ENCODE results near the gene MED25. TPM values are rescaled to one million over a fixed set of nuclear protein-coding genes. Genes with fewer than 3 reads are reported as not detected.

MED25 gene
- total and polyA plus RNA-seq, 2 of the 4 experiments (the other 2 are of a cell fraction): 4.7 to 38.5 TPM

- Histone ChIP-seq H2AK9ac (replicated peaks; ENCODE audit: low read depth, low read length, poor library complexity) (peak overlapping the region; percentile 100), H3K14ac (replicated peaks; ENCODE audit: low read depth, low read length) (peak overlapping the region; percentile 100), H4K5ac (ENCODE audit: low read depth, low read length) (peak overlapping the region; percentile 98), H2AFZ (replicated peaks; ENCODE audit: low read length, poor library complexity) (peak overlapping the region; percentile 99), H4K20me1 (ENCODE audit: insufficient read depth, low read length) (no peaks in the 10 kb centered on the region; the same call in 1 of the 2 replicates), H2BK15ac (ENCODE audit: low read depth, low read length) (peak overlapping the region; percentile 100), H3K36me3 (ENCODE audit: control insufficient read depth, insufficient read depth, low read length) (peaks cover 18% of the 10 kb centered on the region; the same call in 1 of the 2 replicates), H3K27me3 (ENCODE audit: control insufficient read depth, insufficient read depth, low read length) (no peaks in the 10 kb centered on the region), H3K4me3 (ENCODE audit: insufficient read depth, low read depth, low read length) (peak overlapping the region; percentile 63), H3K4me2 (ENCODE audit: low read depth, low read length) (peak overlapping the region; percentile 99), H3K4me1 (ENCODE audit: control insufficient read depth, insufficient read depth, low read length) (peaks cover 7% of the 10 kb centered on the region), H2BK5ac (ENCODE audit: low read depth, low read length, poor library complexity, severe bottlenecking) (peak overlapping the region; percentile 97), H4K91ac (ENCODE audit: insufficient read depth, low read depth, low read length) (peak overlapping the region; percentile 99), H2AK5ac (ENCODE audit: low read depth, low read length) (peak overlapping the region; percentile 97), H3K9me1 (ENCODE audit: insufficient read depth, low read length) (peaks cover 10% of the 10 kb centered on the region), H3K23ac (ENCODE audit: low read depth, low read length) (peak overlapping the region; percentile 99), H3K18ac (ENCODE audit: low read depth, low read length) (peak overlapping the region; percentile 92), H3K79me1 (ENCODE audit: low read depth in 1 of 2, low read length in 2 of 2) (peaks cover 27 to 57% of the 10 kb centered on the region in 2 experiments), H2BK20ac (ENCODE audit: low read depth, low read length) (peak overlapping the region; percentile 99), H3K4ac (ENCODE audit: low read depth, low read length) (peak overlapping the region; percentile 99), H2BK120ac (ENCODE audit: low read depth, low read length) (peak overlapping the region; percentile 99), H3K9ac (ENCODE audit: low read depth, low read length) (peak overlapping the region; percentile 97), H3K56ac (ENCODE audit: extremely low read depth, insufficient read depth, low read length) (peak overlapping the region; percentile 99), H3K27ac (ENCODE audit: insufficient read depth, low read length) (peak overlapping the region; percentile 97), H4K8ac (ENCODE audit: low read depth in 2 of 2, low read length in 2 of 2) (peak overlapping the region; percentile 97 to 99), H3K9me3 (ENCODE audit: control insufficient read depth, insufficient read depth, low read length) (no peaks in the 10 kb centered on the region)
- ChIA-PET POLR2A (ENCODE audit: unreplicated experiment) (interaction anchor here (0.6 to 1.3 kb wide), 2 partner anchors 12 kb away, joined by 6 to 9 read pairs; no protein-coding TSS in a partner anchor), CTCF (no interaction called here)
- no TSS peak for BruUV-seq (replicated peaks)
- WGBS, 2 experiments (ENCODE audit: extremely low coverage in 2 of 2, insufficient read length in 1 of 2): 0% methylated on average over 37 of the region's 46 CpGs; no CpG with 5 or more reads in 1 of the 2 experiments
- in situ Hi-C loops (cut with MboI; ENCODE audit: low sequenced_read_pairs): no loop called here
- dilution Hi-C loops (cut with HindIII; ENCODE audit: low sequenced_read_pairs, unreplicated experiment): no loop called here
- ATAC-seq (ENCODE audit: low read depth) (peak; percentile 64), DNase-seq (peak; percentile 99)
- intact Hi-C loops (cut with micrococcal nuclease): loop anchor here (5.0 kb wide), 1 partner anchor 151 kb away; the partner anchor contains the start of genes VRK3 and ZNF473
- TF ChIP-seq CEBPB (IDR thresholded peaks at IDR 0.05; ENCODE audit: low read depth, low read length) (peak; percentile 88), SMC3 (IDR thresholded peaks at IDR 0.05; ENCODE audit: low read depth, low read length) (no peak), RFX5 (IDR thresholded peaks at IDR 0.05; ENCODE audit: low read depth, low read length) (no peak), BHLHE40 (IDR thresholded peaks at IDR 0.05; ENCODE audit: low read depth, low read length) (peak; percentile 80), CTCF (conservative IDR thresholded peaks at IDR 0.05; ENCODE audit: low read depth, low read length) (no peak), FOS (IDR thresholded peaks at IDR 0.05; ENCODE audit: low read depth, low read length) (no peak), USF2 (IDR thresholded peaks at IDR 0.05; ENCODE audit: low read depth, low read length) (peak; percentile 73), CHD1 (IDR thresholded peaks at IDR 0.05; ENCODE audit: low read depth, low read length) (peak; percentile 73; the same call in 1 of the 2 replicates), MAZ (IDR thresholded peaks at IDR 0.05; ENCODE audit: borderline replicate concordance, low read depth, low read length) (peak; percentile 52; the same call in 1 of the 2 replicates), MXI1 (IDR thresholded peaks at IDR 0.05; ENCODE audit: borderline replicate concordance, low read depth, low read length) (peak; percentile 94), MAFK (IDR thresholded peaks at IDR 0.05; ENCODE audit: low read depth, low read length) (no peak), ELK1 (IDR thresholded peaks at IDR 0.05; ENCODE audit: borderline replicate concordance, low read depth, low read length) (no peak), NFE2L2 (IDR thresholded peaks at IDR 0.05; ENCODE audit: low read depth, low read length) (no peak), RCOR1 (IDR thresholded peaks at IDR 0.05; ENCODE audit: insufficient replicate concordance, low read length) (no peak)
Observed at GRCh38 chr19:49876422-49877019, 58.4 kb downstream of the MED25 start.

Data from IMR-90 (cell line).